ENCODE results near the gene IL32. TPM values are rescaled to one million over a fixed set of nuclear protein-coding genes. Genes with fewer than 3 reads are reported as not detected.

Gene IL32, protein sequence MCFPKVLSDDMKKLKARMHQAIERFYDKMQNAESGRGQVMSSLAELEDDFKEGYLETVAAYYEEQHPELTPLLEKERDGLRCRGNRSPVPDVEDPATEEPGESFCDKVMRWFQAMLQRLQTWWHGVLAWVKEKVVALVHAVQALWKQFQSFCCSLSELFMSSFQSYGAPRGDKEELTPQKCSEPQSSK
- 46.0 TPM for total RNA-seq
- long read RNA-seq, transcript IL32-202 (7 exons, 1,105 nt) = major isoform, 6 of 23 reads
- long read RNA-seq, partial matches to known transcripts = 0 of 23 reads
- long read RNA-seq, other reads (novel, unspliced or antisense) = 3 of 23 reads

DNA sequence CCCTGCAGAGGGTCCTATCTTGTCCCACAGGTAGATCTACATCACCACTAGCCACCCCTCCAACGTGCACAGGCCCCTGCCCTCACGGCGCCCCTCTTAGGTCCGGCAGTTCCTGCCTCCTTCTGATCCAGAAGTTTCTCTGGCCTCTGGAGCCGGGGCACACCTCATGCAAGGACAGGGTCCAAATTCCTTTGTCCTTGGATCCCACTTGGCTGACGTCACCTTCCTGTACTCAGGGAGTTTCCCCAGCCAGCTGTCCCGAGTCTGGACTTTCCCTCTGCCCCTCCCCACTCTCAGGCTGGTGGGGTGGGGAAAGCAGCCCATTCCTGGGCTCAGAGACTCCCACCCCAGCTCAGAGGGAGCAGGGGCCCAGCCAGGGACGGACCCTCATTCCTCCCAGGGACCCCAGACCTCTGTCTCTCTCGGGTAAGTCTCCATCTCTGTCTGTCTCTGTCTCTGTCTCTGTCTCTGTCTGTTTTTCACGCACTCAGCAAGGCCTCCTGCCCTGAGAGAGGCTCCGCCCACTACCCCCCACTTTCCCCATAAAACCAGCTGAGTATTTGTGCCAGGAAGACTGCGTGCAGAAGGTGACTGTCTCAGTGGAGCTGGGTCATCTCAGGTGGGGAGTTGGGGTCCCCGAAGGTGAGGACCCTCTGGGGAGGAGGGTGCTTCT is at the start of gene IL32:
TSS of gene IL32 (plus strand) at position 572 of the 673 bp plus-strand sequence. CDS start 172 bp downstream, outside the sequence.
- peak; percentile 62 for DNase-seq
- intact Hi-C loops (cut with micrococcal nuclease) = no loop called here
- peak; percentile 81 for ATAC-seq

DNA sequence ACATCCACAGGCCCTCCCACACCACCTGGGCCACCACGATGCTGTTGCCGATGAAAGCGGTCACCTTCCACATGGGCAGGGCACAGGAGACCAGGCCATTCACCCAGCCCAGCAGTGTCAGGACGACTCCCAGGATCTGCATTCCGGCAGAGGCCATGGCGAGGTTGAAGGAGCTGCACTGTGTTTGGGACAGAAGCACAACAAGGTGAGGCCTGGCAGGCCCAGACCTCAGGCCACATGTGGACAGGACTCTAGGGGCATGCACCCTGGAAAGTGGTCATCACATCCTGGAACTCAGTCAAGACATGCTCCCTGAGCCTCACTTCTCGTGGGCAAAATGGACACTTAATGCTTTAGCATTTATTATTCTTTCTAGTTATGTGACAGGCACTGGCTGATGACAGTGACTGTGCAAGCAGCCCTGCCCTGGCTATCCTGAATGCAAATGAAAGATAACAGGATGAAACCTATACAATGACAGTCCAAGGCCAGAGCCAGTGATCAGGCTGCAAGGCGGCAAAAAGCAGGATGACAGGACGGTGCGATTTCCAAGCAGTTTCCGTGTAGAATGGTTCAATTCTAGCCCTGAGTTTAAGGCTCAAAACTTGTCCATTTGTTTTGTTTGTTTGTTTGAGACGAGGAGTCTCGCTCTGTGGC is 49.4 kb upstream of the IL32 start:
- DNase-seq (no peak), ATAC-seq (no peak)
- intact Hi-C loops (cut with micrococcal nuclease) = no loop called here

DNA sequence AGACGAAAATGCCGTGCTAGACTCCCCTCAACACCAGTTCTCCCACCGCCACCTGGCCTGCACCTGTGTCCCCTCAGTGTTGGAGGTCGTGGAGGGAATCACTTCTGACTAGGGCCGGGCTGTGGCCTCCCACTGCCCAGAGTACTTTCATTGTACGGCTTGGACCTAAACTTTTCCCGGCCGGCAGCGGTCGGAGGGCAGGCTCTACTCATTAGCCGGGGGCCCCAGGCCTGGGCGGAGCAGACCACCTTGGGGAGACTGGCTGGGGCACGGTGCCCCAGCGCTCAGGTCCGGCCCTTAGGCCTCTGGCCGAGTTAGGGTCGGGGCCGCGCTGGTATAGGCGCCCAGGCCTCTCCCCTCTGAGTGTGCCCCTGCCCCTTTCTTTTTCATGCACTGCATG is 48.1 kb upstream of the IL32 start:
- no peak for ATAC-seq
- intact Hi-C loops (cut with micrococcal nuclease) = no loop called here

DNA sequence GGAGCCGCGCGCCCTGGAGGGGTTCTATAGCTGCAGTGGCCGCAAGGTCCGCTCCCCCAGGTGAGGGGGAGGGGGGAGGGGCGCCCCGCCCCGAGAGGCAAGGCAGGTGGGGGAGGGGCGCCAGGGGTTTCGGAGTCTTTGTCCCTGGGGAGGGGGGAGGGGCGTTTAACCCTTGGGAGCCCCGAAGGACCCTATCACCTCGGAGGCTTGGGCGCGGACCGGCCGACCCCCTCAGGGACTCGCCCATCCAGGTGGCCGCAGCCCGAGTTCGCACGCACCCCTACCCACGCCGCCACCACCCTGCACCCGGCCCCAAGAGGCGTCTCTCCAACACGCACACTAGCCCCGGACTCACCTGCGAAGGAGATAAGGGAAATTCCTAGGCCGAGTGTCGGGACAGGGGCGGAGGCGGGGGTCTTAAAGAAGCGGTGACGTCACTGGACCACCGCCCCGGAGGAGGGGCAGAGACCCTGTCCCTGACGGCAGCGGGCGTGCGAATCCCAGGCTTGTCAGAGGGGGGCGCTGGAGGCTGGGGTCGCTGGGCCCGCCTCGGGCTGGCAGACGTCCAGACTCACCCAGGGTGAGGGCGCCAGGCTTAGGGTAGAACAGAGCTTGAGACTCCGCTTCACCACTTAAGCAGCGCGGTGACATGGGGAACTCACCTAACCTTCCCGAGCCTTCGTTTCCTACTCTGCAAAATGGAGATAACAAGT is 47.5 kb upstream of the IL32 start, which contains the start of gene CLDN6:
TSS of gene CLDN6 (minus strand) at position 390 of the 713 bp plus-strand sequence. CDS start 2,162 bp downstream, outside the sequence.
- intact Hi-C loops (cut with micrococcal nuclease) = no loop called here
- ATAC-seq = no peak

More for the DNA sequence above, 48.1 kb upstream of the IL32 start:
- no peak for DNase-seq

DNA sequence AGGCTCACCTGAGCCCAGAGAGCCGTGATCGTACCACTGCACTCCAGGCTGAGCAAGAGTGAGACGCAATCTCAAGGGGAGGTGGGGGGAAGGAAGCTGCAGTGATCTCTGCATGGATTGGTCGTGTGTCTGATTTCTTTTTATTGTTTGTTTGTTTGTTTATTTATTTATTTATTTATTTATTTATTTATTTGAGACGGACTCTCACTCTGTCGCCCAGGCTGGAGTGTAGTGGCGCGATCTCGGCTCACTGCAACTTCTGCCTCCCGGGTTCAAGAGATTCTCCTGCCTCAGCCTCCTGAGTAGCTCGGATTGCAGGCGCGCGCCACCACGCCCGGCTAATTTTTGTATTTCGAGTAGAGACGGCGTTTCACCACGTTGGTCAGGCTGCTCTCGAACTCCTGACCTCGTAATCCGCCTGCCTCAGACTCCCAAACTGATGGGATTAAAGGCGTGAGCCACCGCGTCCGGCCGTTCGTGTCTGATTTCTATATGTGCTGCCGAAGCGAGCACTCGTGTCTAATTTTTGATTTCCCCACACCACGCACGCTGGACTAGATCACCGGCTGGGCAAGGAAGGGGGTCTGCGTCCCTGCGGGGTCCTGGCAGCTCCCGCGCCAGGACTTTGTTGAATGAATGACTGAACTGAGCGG is 45.7 kb upstream of the IL32 start:
- DNase-seq (no peak), ATAC-seq (no peak)
- intact Hi-C loops (cut with micrococcal nuclease) = no loop called here

More for the DNA sequence above, 47.5 kb upstream of the IL32 start, which contains the start of gene CLDN6:
- no peak for DNase-seq

DNA sequence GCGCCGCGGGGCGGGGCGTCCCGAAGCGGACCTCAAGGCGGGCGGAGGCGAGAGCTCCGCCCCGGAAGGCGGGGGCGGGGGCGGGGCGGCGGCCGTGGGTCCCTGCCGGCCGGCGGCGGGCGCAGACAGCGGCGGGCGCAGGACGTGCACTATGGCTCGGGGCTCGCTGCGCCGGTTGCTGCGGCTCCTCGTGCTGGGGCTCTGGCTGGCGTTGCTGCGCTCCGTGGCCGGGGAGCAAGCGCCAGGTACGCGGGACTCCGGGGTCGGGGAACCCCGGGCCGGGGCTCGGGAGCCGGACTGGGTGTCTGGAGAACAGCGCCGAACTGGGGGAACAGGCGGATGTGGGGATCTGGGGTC is 45.2 kb upstream of the IL32 start, which contains the start of gene TNFRSF12A:
TSS of gene TNFRSF12A (plus strand) at position 122 of the 357 bp plus-strand sequence. CDS start at position 152, 30 bp downstream.
- peak; percentile 44 for ATAC-seq
- intact Hi-C loops (cut with micrococcal nuclease) = no loop called here
- DNase-seq = peak; percentile 90

DNA sequence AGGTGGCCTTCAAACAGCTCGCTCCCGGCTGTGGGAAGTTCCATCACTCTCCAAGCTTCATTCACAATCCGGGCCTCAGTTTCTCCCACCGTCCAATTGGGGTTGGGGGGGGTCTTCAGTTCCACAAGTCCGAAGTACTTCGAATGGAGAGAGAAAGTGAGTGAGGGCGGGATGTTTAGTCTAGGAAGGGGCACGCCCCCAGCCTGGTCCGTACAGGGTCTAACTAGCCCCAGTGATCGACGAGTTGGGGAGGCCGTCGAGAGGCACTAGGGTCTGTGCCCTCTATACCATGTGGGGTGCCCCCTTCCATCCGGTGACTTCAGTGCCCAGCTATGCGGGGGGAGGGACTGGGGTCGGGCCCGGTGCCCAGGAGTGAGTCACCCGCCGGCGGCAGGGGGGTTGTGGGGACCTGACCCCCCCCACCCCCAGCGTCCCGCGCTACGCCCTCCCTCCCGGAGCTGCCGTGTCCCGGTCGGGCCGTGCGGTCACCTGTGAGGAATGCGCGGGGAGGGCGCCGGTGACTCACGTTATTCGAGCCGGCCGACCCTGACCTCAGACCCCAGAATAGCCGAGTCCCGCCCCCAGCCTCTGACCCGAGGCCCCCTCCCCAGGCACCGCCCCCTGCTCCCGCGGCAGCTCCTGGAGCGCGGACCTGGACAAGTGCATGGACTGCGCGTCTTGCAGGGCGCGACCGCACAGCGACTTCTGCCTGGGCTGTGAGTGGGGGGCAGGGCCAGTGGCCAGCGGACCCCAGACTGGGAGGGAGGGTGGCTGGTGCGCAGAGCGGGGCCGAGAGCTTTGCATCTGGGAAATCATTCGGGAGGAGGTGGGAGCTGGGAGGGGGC is 44.6 kb upstream of the IL32 start:
- intact Hi-C loops (cut with micrococcal nuclease) = no loop called here
- DNase-seq = peak; percentile 82
- ATAC-seq = peak; percentile 48

DNA sequence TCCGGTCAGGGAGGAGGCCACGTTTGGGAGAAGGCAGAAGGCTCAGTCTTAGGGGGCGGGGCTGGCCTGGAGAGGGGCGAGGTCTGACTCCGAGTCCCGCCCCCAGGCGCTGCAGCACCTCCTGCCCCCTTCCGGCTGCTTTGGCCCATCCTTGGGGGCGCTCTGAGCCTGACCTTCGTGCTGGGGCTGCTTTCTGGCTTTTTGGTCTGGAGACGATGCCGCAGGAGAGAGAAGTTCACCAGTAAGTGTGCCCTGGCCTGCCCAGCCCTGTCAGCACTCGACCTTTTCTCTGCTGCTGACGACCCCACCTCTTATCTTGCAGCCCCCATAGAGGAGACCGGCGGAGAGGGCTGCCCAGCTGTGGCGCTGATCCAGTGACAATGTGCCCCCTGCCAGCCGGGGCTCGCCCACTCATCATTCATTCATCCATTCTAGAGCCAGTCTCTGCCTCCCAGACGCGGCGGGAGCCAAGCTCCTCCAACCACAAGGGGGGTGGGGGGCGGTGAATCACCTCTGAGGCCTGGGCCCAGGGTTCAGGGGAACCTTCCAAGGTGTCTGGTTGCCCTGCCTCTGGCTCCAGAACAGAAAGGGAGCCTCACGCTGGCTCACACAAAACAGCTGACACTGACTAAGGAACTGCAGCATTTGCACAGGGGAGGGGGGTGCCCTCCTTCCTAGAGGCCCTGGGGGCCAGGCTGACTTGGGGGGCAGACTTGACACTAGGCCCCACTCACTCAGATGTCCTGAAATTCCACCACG is 43.8 kb upstream of the IL32 start:
- DNase-seq = peak; percentile 89
- ATAC-seq = peak; percentile 56
- intact Hi-C loops (cut with micrococcal nuclease) = no loop called here

DNA sequence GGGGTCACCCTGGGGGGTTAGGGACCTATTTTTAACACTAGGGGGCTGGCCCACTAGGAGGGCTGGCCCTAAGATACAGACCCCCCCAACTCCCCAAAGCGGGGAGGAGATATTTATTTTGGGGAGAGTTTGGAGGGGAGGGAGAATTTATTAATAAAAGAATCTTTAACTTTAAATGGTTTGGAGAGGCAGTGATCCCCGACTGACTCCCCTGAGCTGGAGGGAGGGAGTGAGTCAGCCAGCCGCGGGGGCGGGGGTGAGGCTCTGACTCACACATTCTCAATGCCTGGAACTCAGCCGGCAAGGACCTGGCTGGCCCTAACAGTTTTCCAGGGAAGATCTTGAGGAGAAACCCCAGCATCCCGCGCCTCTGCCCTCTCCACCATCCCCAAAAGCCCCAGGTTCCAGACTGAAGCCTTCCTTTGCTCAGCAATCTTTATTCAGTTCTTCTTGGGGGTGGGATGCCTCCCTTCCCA is 43.2 kb upstream of the IL32 start:
- peak; percentile 92 for DNase-seq
- ATAC-seq = peak; percentile 49
- intact Hi-C loops (cut with micrococcal nuclease) = no loop called here

DNA sequence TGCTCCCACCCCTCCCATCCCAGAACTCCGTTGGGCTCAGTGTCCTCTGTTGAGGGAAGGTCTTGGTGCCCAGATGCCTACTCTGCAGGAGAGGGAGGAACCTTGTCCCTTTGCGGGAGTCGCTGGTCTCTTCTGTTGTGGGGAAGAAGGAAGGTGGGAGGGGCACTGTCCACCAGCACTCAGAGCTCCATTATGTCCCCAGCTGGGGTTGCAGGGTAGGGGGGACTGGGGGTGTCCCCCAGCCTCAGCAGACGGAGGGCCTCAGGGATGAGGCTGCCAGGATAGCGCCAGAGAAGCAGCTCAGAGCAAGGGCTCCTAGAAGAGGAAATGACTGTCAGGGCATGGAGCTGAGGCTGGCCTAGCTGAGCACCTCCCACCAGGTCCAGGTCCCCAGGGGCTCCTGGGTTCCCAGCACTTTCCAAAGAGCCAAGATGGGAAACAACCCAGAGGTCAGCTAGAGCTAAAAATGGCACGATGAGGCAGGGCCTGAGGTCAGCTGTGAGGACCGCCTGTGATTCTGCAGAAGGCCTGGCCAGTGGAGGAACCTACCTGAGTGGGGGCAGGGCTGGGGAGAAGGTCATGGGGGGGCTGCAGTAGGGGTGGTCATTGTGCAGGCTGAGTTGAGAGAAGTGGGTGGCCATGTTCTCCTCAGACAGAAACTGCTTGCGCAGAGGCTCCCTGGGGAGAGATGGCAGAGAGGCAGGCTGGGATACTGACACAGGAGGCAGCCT is 42.6 kb upstream of the IL32 start:
- intact Hi-C loops (cut with micrococcal nuclease) = no loop called here
- DNase-seq = no peak
- peak; percentile 1 for ATAC-seq

DNA sequence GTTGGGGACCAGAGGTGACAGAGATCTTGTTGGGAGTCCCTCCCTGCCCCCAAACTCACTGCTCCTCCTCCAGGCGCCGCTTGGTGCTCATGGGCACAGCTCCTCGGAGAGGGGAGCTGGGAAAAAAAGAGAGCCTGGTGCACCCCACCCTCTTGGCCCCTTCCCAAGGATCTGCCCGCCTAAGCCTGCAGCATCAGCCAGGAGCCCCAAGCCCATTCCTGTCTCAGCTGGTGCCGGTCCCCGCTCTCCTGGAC is 42.1 kb upstream of the IL32 start:
- DNase-seq = no peak
- intact Hi-C loops (cut with micrococcal nuclease) = no loop called here

DNA sequence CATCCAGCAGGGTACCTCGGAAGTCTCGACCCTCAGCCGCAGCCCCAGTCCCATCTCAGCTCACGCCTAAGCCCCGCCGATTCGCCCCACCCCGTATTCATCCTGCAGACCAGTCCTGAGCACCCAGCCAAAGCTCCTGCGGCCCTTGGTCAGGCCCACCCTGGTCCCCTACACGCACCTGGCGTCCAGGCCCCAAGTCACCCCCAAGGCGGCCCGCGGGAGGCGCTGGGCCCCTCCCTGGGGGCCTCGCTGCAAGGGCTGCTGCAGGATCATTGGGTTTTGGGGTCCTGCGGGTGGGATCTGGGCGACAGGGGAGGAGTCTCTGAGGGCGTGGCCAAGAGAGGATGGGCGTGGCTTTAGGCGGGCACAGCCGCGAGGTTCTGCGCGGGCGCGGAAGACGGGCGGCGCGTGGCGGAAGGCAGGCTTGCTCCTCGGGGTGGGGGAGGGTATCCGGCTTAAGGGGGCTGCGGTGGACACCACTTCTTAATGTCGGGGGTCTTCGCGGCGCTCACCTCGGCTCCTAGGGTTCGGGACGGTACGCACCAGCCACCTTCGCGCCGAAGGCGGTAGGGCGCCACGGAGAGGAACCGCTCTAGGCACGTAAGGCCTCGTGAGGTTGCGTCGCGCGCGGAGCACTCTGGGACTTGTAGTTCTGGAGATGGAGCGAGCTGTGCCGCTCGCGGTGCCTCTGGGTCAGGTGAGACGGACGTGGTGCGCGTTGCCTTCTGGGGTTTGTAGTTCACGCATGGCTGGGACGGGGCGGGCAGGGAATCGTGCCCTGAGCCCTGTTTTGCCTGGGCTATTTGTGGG is 41.6 kb upstream of the IL32 start, which contains the start of the genes HCFC1R1 and THOC6:
TSS of gene HCFC1R1 (minus strand) at position 274 of the 810 bp plus-strand sequence. CDS start at position 273, 1 bp downstream.
TSS of gene THOC6 (plus strand) at position 367 of the 810 bp plus-strand sequence. CDS start at position 659, 292 bp downstream.
- DNase-seq (peak; percentile 99), ATAC-seq (peak; percentile 67)
- intact Hi-C loops (cut with micrococcal nuclease) = no loop called here

More for the DNA sequence above, 42.1 kb upstream of the IL32 start:
- peak; percentile 0 for ATAC-seq

DNA sequence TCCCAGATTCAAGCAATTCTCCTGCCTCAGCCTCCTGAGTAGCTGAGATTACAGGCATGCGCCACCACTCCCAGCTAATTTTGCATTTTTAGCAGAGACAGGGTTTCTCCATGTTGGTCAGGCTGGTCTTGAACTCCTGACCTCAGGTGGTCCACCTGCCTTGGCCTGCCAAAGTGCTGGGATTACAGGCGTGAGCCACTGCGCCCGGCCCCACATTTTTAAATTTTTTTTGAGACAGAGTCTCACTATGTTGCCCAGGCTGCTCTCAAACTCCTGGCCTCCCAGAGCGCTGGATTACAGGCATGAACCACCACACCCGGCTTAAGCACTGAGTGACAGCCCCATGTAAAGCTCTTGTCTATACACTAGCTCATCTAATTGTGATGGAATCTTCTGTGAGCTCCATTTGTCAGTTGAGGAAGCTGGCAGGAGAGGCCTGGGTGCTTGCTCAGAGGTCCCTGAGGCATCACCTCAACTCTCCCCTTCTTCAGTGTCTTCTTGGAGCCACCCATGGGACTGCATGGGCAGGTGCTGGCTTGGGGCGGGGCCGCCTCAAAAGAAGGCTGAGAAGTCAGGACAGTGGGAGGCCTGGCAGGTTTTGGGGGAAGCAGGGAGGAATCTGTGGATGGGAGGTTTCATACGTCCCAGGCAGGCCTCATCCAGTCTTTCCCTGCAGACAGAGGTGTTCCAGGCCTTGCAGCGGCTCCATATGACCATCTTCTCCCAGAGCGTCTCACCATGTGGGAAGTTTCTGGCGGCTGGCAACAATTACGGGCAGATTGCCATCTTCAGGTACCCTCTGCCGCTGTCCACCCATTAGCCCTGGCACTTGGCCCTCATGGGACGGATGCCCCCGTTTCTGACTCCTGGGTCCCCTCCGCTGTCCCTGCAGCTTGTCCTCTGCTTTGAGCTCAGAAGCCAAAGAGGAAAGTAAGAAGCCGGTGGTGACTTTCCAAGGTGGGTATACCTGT is 40.1 kb upstream of the IL32 start:
- DNase-seq = no peak
- ATAC-seq = no peak
- intact Hi-C loops (cut with micrococcal nuclease) = no loop called here

DNA sequence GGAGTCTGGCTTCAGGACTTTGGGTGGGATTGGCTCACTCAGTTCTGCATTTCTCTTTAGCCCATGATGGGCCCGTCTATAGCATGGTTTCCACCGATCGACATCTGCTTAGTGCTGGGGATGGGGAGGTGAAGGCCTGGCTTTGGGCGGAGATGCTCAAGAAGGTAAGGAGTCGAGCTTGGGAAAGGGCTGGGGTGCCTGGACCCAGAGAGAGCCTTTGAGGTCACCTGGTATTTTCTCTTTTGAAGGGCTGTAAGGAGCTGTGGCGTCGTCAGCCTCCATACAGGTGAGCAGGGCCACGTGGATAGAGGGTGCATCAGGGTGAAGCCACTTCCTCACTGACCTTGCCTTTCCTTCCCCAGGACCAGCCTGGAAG is 39.4 kb upstream of the IL32 start:
- ATAC-seq = no peak
- intact Hi-C loops (cut with micrococcal nuclease) = no loop called here
- DNase-seq = peak; percentile 20

Measured in left ventricle myocardium superior (tissue), 1 donor.